H9 (cell line): ENCODE measurements around the gene KIF5A. TPM values are rescaled to one million over a fixed set of nuclear protein-coding genes. Genes with fewer than 3 reads are reported as not detected.

Experiments
- DNase-seq: peaks from one replicate; pipeline ENCODE4 v3.0.0-alpha.2; 2017
- H2AFZ ChIP-seq: one replicate; pipeline ENCODE4 v1.6.1; 2013; ENCODE audit warnings: mild to moderate bottlenecking, low read length, control low read depth, moderate library complexity
- H2AK5ac ChIP-seq: 2 replicates; pipeline ENCODE4 v1.6.1; 2013; ENCODE audit warnings: low read length, control low read depth, mixed read lengths; ENCODE audit not compliant: insufficient read length
- H2BK120ac ChIP-seq: one replicate; pipeline ENCODE4 v1.6.1; 2013; ENCODE audit warnings: low read depth, mild to moderate bottlenecking, low read length, control low read depth, inconsistent platforms; ENCODE audit not compliant: poor library complexity, severe bottlenecking
- H2BK12ac ChIP-seq: 2 replicates; pipeline ENCODE4 v1.6.1; 2013; ENCODE audit warnings: low read length, control low read depth, mixed read lengths, low read depth; ENCODE audit not compliant: insufficient read length
- H2BK15ac ChIP-seq: 2 replicates; pipeline ENCODE4 v1.6.1; 2013; ENCODE audit warnings: low read depth, low read length, control low read depth
- H2BK20ac ChIP-seq: one replicate; pipeline ENCODE4 v1.6.1; 2013; ENCODE audit warnings: low read depth, mild to moderate bottlenecking, low read length, control low read depth, inconsistent platforms; ENCODE audit not compliant: poor library complexity, severe bottlenecking
- H2BK5ac ChIP-seq: 2 replicates; pipeline ENCODE4 v1.6.1; 2013; ENCODE audit warnings: low read length, control low read depth, mixed read lengths; ENCODE audit not compliant: insufficient read length
- H3K14ac ChIP-seq: 2 replicates; pipeline ENCODE4 v1.6.1; 2013; ENCODE audit warnings: low read length, control low read depth; ENCODE audit not compliant: insufficient read depth
- H3K18ac ChIP-seq: 2 replicates; pipeline ENCODE4 v1.6.1; 2013; ENCODE audit warnings: low read depth, mild to moderate bottlenecking, mixed read lengths, low read length, control low read depth; ENCODE audit not compliant: insufficient read length
- H3K23ac ChIP-seq: 2 replicates; pipeline ENCODE4 v1.6.1; 2013; ENCODE audit warnings: low read length, control low read depth, mixed read lengths, low read depth; ENCODE audit not compliant: insufficient read length
- H3K23me2 ChIP-seq: 2 replicates; pipeline ENCODE4 v1.6.1; 2013; ENCODE audit warnings: low read depth, mild to moderate bottlenecking, mixed read lengths, low read length, control low read depth; ENCODE audit not compliant: insufficient read length, poor library complexity, severe bottlenecking
- H3K27ac ChIP-seq: 2 replicates; pipeline ENCODE4 v1.5.1; 2013; ENCODE audit warnings: low read length, control low read depth, mixed read lengths, low read depth; ENCODE audit not compliant: insufficient read length
- H3K27me3 ChIP-seq: 2 replicates; pipeline ENCODE4 v1.6.1; 2013; ENCODE audit warnings: low read length, control low read depth, inconsistent platforms; ENCODE audit not compliant: insufficient read depth
- H3K4ac ChIP-seq: 2 replicates; pipeline ENCODE4 v1.6.1; 2013; ENCODE audit warnings: low read depth, mild to moderate bottlenecking, control low read depth, inconsistent platforms, low read length, moderate library complexity
- H3K4me1 ChIP-seq: 2 replicates; pipeline ENCODE4 v1.6.1; 2013; ENCODE audit warnings: low read length, control low read depth, inconsistent platforms; ENCODE audit not compliant: insufficient read depth
- H3K4me2 ChIP-seq: 2 replicates; pipeline ENCODE4 v1.6.1; 2013; ENCODE audit warnings: low read length, control low read depth, mixed read lengths; ENCODE audit not compliant: insufficient read length, insufficient read depth
- H3K56ac ChIP-seq: 2 replicates; pipeline ENCODE4 v1.6.1; 2013; ENCODE audit warnings: low read depth, mild to moderate bottlenecking, mixed read lengths, low read length, control low read depth; ENCODE audit not compliant: insufficient read length
- H3K79me1 ChIP-seq: 2 replicates; pipeline ENCODE4 v1.6.1; 2013; ENCODE audit warnings: low read depth, mild to moderate bottlenecking, moderate library complexity, low read length, control low read depth, inconsistent platforms; ENCODE audit not compliant: insufficient read depth, poor library complexity, severe bottlenecking
- H3K79me2 ChIP-seq: 2 replicates; pipeline ENCODE4 v1.6.1; 2013; ENCODE audit warnings: low read length, control low read depth, inconsistent platforms; ENCODE audit not compliant: insufficient read depth
- H3K9ac ChIP-seq: 2 replicates; pipeline ENCODE4 v1.6.1; 2013; ENCODE audit warnings: low read length, control low read depth, mixed read lengths; ENCODE audit not compliant: insufficient read length; ENCODE audit errors: extremely low read depth
- H3K9me3 ChIP-seq: one replicate; pipeline ENCODE4 v1.6.1; 2013; ENCODE audit warnings: low read depth, low read length, inconsistent platforms; ENCODE audit not compliant: control insufficient read depth
- H3T11ph ChIP-seq: one replicate; pipeline ENCODE4 v1.6.1; 2013; ENCODE audit warnings: mild to moderate bottlenecking, low read length, control low read depth, inconsistent platforms
- H4K20me1 ChIP-seq: one replicate; pipeline ENCODE4 v1.6.1; 2013; ENCODE audit not compliant: control insufficient read depth, insufficient read length, insufficient read depth
- H4K5ac ChIP-seq: 2 replicates; pipeline ENCODE4 v1.6.1; 2013; ENCODE audit warnings: low read depth, mild to moderate bottlenecking, mixed read lengths, low read length, control low read depth; ENCODE audit not compliant: insufficient read length
- H4K8ac ChIP-seq: replicated peaks from 2 replicates; pipeline ENCODE4 v1.6.1; 2013; ENCODE audit warnings: low read length, control low read depth, mixed read lengths, low read depth; ENCODE audit not compliant: insufficient read length
- H4K91ac ChIP-seq: 2 replicates; pipeline ENCODE4 v1.6.1; 2013; ENCODE audit warnings: low read depth, mild to moderate bottlenecking, moderate library complexity, mixed read lengths, low read length, control low read depth; ENCODE audit not compliant: insufficient read length
- H3K27ac Mint-ChIP-seq, 3 experiments: 2 replicates in 2 of 3; 3 replicates in 1 of 3; pipeline ENCODE4 v1.8.0; 2020 to 2021; ENCODE audit warnings: mixed read lengths in 3 of 3, mild to moderate bottlenecking in 1 of 3, moderate library complexity in 1 of 3
- H3K27me3 Mint-ChIP-seq: 2 replicates; pipeline ENCODE4 v1.8.0; 2021; ENCODE audit warnings: low read depth, mild to moderate bottlenecking, moderate library complexity, mixed read lengths
- H3K36me3 Mint-ChIP-seq, 3 experiments: 2 replicates in 2 of 3; 3 replicates in 1 of 3; pipeline ENCODE4 v1.8.0; 2020 to 2021; ENCODE audit warnings: low read depth in 3 of 3, mixed read lengths in 3 of 3; ENCODE audit not compliant: insufficient read depth in 1 of 3
- H3K4me1 Mint-ChIP-seq, 2 experiments: 2 replicates each; pipeline ENCODE4 v1.8.0; 2020; ENCODE audit warnings: mixed read lengths in 2 of 2
- H3K4me3 Mint-ChIP-seq, 2 experiments: 2 replicates in 1 of 2; 3 replicates in 1 of 2; pipeline ENCODE4 v1.8.0; 2020 to 2021; ENCODE audit warnings: mild to moderate bottlenecking in 2 of 2, mixed read lengths in 2 of 2, moderate library complexity in 1 of 2
- H3K9me3 Mint-ChIP-seq, 2 experiments: 2 replicates in 1 of 2; 3 replicates in 1 of 2; pipeline ENCODE4 v1.8.0; 2020; ENCODE audit warnings: mild to moderate bottlenecking in 2 of 2, mixed read lengths in 2 of 2, moderate library complexity in 1 of 2
- CTCF ChIP-seq: fragments of 200-600 bp; sonication (generic); conservative IDR thresholded peaks from 3 replicates; pipeline ENCODE4 v1.8.0; 2021; ENCODE audit warnings: antibody characterized with exemption, mild to moderate bottlenecking
- WGBS: extraction: QIAGEN DNeasy Blood & Tissue Kit; methylation state at CpG from one replicate; pipeline ENCODE4 v1.1.7; 2013; ENCODE audit warnings: missing lambda C conversion rate, low lambda C conversion rate, mixed read lengths; ENCODE audit not compliant: insufficient read length; ENCODE audit errors: extremely low coverage; 5-methylcytosine and 5-hydroxymethylcytosine counted together
- total RNA-seq: library from RNA; stranded (reverse); gene quantifications from 2 replicates; pipeline ENCODE4 v1.2.1, GENCODE V29; 2021

KIF5A gene
- total RNA-seq, 1 experiment from 2014 or later: 18.5 TPM

- H3K36me3 Mint-ChIP-seq: peaks cover 3 to 4% (median 3%) of the 10 kb centered on the region in 3 experiments; a peak in 4 of 7 replicates
- no peak overlapping the region for H3K9ac ChIP-seq
- H3K18ac ChIP-seq: no peak overlapping the region
- no peaks in the 10 kb centered on the region for H3K9me3 Mint-ChIP-seq
- H3K27me3 Mint-ChIP-seq: peaks cover 13% of the 10 kb centered on the region
- no peak overlapping the region for H2AFZ ChIP-seq
- no peak overlapping the region for H2BK20ac ChIP-seq
- H2BK5ac ChIP-seq: no peak overlapping the region
- peaks cover 3% of the 10 kb centered on the region for H3K79me1 ChIP-seq
- no peaks in the 10 kb centered on the region for H3K9me3 ChIP-seq
- H2BK12ac ChIP-seq: no peak overlapping the region
- no peak overlapping the region for H4K8ac ChIP-seq
- H3K23ac ChIP-seq: no peak overlapping the region
- peaks cover 10% of the 10 kb centered on the region for H3K23me2 ChIP-seq
- H3K4me1 ChIP-seq: peaks cover 5% of the 10 kb centered on the region; the same call in 1 of the 2 replicates
- no peak overlapping the region for H3T11ph ChIP-seq
- WGBS: no CpG with 5 or more reads among the region's 7 CpGs
- no peak for DNase-seq
- H3K4ac ChIP-seq: no peak overlapping the region
- no peak overlapping the region for H3K4me3 Mint-ChIP-seq
- no peak overlapping the region for H3K27ac ChIP-seq
- no peak overlapping the region for H3K4me2 ChIP-seq
- H3K27me3 ChIP-seq: no peaks in the 10 kb centered on the region; the same call in 1 of the 2 replicates
- H2BK15ac ChIP-seq: no peak overlapping the region
- no peak overlapping the region for H2AK5ac ChIP-seq
- no peak overlapping the region for H3K56ac ChIP-seq
- TF ChIP-seq CTCF: no peak
- H3K4me1 Mint-ChIP-seq: peaks cover 45 to 56% of the 10 kb centered on the region in 2 experiments
- H3K27ac Mint-ChIP-seq: no peak overlapping the region
- no peak overlapping the region for H2BK120ac ChIP-seq
- H4K20me1 ChIP-seq: no peaks in the 10 kb centered on the region
- H3K79me2 ChIP-seq: peaks cover 3% of the 10 kb centered on the region; the same call in 1 of the 2 replicates
- H3K14ac ChIP-seq: no peak overlapping the region
- H4K5ac ChIP-seq: no peak overlapping the region
- H4K91ac ChIP-seq: no peak overlapping the region
These were observed 3.7 kb downstream of the KIF5A start for GRCh38 chr12:57553343-57554202.
